Stimulated activated naive B cell treated with anti-CD40 and anti-IgM and Interleukin-4, amounts not matched to agents 10 μg/mL and 1 μg/mL and 100 μg/mL, for 72 hours (primary cell): ENCODE data around the gene NCOR2.

Experiments used
- ATAC-seq, 2 donors: fragments of 150-1000 bp; cut with Tn5 transposase; replicated peaks; 2 replicates each; pipeline ENCODE4 v1.10.0; 2021; ENCODE audit warnings: moderate library complexity in 1 of 2
- DNase-seq: peaks from one replicate; pipeline ENCODE4 v3.0.0; 2021
- H3K27ac Mint-ChIP-seq: one replicate; pipeline ENCODE4 v1.8.0; 2022; ENCODE audit warnings: mild to moderate bottlenecking, mixed read lengths
- H3K27me3 Mint-ChIP-seq, 2 donors: one replicate each; pipeline ENCODE4 v1.8.0; 2022; ENCODE audit warnings: mixed read lengths in 2 of 2
- H3K36me3 Mint-ChIP-seq, 2 donors: one replicate each; pipeline ENCODE4 v1.8.0; 2022; ENCODE audit warnings: mixed read lengths in 2 of 2, mild to moderate bottlenecking in 1 of 2
- H3K4me1 Mint-ChIP-seq, 2 donors: one replicate each; pipeline ENCODE4 v1.8.0; 2022; ENCODE audit warnings: mixed read lengths in 2 of 2, mild to moderate bottlenecking in 1 of 2
- H3K4me3 Mint-ChIP-seq, 2 donors: one replicate each; pipeline ENCODE4 v1.8.0; 2022; ENCODE audit warnings: mild to moderate bottlenecking in 2 of 2, mixed read lengths in 2 of 2, moderate library complexity in 1 of 2
- H3K9me3 Mint-ChIP-seq, 2 donors: one replicate each; pipeline ENCODE4 v1.8.0; 2022; ENCODE audit warnings: mixed read lengths in 2 of 2, mild to moderate bottlenecking in 1 of 2

NCOR2 gene

DNA sequence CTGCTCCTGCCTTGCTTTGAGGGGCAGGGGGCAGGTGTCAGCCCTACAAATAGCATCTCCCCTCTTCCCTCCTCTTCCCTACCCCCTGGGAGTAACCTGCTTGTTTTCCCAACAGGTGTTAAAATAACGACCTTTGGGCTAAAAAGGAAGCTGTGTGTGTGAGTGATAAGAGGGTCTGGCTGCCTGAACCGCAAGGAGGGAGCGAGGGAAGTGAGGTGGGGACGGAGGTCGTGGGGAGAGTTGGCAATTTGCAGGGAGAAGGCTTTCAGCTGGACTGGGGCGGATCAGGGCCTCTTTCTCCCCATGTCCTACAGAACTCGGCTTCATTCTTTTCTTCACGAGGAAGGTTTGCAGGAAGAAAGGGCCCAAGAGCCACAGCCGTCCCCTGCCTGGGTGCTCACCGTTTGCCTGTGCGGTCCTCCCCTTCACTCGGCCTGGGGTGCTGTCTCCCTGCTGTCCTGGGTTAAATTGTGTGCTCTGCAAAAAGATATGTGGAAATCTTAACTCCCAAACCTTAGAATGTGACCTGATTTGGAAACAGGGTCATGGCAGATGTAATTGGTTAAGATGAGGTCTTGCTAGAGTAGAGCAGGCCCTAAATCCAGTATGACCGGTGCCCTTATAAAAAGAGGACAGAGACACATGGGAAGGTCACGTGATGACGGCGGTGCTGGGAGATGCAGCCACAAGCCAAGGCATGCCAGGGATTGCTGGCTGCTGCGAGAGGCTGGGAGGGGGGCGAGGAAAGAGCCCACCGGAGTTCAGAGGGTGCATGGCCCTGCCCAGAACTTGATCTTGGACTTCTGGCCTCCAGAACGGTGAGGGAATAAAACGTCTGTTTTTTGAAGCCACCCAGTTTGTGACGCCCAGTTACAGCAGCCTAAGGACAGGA is 38.7 kb upstream of the NCOR2 start:
- Mint-ChIP-seq H3K27me3 (peaks cover 8 to 24% of the 10 kb centered on the region in 2 donors), H3K9me3 (no peaks in the 10 kb centered on the region), H3K27ac (no peak overlapping the region), H3K4me1 (peaks cover 27 to 31% of the 10 kb centered on the region in 2 donors), H3K4me3 (no peak overlapping the region), H3K36me3 (no peaks in the 10 kb centered on the region)
- no peak for DNase-seq
- ATAC-seq = no peak

DNA sequence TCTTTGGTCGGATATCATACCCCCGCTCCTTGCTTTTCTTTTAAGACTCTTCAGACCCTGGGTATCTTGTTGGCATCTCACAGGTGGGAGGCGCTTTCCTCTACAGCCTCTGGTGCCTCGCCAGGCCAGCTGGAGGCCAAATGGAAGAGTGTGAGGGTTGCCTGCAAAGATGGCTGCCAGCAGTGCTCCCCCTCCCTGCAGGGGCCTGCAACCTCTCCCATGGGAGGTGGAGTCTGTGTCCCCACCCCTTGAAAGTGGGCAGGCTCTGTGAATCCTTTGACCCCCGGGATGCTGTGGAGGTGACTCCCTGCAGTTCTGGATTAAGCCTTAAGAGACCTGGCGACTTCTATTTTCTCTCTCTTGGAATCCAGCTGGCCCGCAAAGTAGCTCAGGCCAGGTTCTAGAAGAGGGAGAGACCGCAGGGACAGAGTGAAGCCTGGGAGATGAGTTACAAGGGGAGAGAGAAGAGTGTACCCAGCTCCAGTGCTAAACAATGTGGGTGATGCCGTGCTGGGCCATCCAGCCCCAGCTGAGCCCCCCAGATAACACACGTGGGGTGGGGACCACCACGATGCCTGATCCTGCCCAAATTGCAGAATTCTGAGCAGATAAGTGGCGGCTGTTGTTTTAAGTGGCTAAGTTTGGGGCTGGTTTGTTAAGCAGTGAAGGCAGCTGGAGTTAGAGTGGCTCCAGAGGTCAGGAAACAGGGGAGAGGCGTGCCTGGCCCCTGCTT is 37.9 kb upstream of the NCOR2 start:
- H3K4me1 Mint-ChIP-seq = peaks cover 27 to 28% of the 10 kb centered on the region in 2 donors
- no peaks in the 10 kb centered on the region for H3K36me3 Mint-ChIP-seq
- H3K9me3 Mint-ChIP-seq = no peaks in the 10 kb centered on the region
- no peak for ATAC-seq
- no peak overlapping the region for H3K4me3 Mint-ChIP-seq
- H3K27ac Mint-ChIP-seq = no peak overlapping the region
- no peak for DNase-seq
- H3K27me3 Mint-ChIP-seq = peaks cover 8 to 24% of the 10 kb centered on the region in 2 donors

DNA sequence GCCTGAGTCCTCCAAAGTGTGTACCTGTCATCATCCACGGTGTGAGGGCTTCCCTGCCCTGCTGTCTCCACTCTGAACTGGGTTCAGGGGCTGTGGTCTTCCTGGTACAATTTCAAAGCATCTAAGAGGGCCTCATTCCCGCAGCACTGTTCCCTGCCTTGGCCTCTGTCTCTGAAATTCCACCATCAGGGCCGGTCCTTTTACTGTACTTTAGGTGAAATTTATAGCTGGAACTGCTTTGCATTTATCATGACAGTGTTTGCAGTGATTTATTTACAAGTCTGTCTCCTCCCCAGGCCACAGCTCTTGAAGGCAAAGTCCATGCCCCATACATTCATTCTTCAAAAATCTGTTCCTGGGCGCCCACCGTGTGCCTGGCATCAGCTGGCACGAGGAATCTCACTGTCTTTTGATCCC is 36.9 kb upstream of the NCOR2 start:
- DNase-seq = no peak
- Mint-ChIP-seq H3K4me3 (no peak overlapping the region), H3K27ac (no peak overlapping the region), H3K27me3 (peaks cover 8 to 17% of the 10 kb centered on the region in 2 donors), H3K36me3 (no peaks in the 10 kb centered on the region), H3K4me1 (peaks cover 17 to 19% of the 10 kb centered on the region in 2 donors), H3K9me3 (peaks cover 0 to 3% of the 10 kb centered on the region in 2 donors)
- no peak for ATAC-seq

GRCh38 chr12:124603831-124604251 is 36.4 kb upstream of the NCOR2 start:
- no peak overlapping the region for H3K27ac Mint-ChIP-seq
- ATAC-seq (no peak), DNase-seq (no peak)
- H3K4me1 Mint-ChIP-seq = peaks cover 13 to 16% of the 10 kb centered on the region in 2 donors
- H3K27me3 Mint-ChIP-seq = peaks cover 8 to 17% of the 10 kb centered on the region in 2 donors
- H3K36me3 Mint-ChIP-seq = no peaks in the 10 kb centered on the region
- H3K4me3 Mint-ChIP-seq = no peak overlapping the region
- H3K9me3 Mint-ChIP-seq = peaks cover 0 to 3% of the 10 kb centered on the region in 2 donors

DNA sequence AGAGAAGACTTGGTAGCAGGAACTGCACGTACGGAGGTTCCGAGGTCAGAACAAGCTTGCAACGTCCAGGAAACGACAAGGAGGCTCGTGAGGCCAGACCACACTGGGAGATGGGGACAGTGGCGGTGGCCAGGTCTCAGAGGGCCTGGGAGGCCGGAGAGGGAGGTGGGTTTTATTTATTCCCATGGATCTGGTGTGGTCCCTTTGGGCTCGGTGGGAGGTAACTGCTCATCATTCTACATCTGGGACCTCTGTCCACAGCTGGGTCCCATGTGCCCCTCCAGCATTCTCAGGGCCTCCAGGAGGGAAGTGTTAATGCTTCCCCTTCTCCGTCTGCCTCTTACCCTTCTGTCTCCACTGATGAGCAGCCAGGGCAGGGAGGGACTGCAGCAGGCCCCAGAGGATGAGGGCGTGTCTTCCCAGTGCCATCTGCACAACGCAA is 35.7 kb upstream of the NCOR2 start:
- ATAC-seq = no peak
- H3K9me3 Mint-ChIP-seq = peaks cover 0 to 5% of the 10 kb centered on the region in 2 donors
- peaks cover 6 to 8% of the 10 kb centered on the region in 2 donors for H3K4me1 Mint-ChIP-seq

GRCh38 chr12:124601706-124602105 is 34.3 kb upstream of the NCOR2 start:
- ATAC-seq = no peak
- Mint-ChIP-seq H3K36me3 (no peaks in the 10 kb centered on the region), H3K4me3 (no peak overlapping the region), H3K4me1 (peaks cover 0 to 4% of the 10 kb centered on the region in 2 donors), H3K27me3 (peaks cover 8 to 17% of the 10 kb centered on the region in 2 donors), H3K27ac (no peak overlapping the region), H3K9me3 (peaks cover 0 to 5% of the 10 kb centered on the region in 2 donors)
- no peak for DNase-seq

More for the DNA sequence above, 35.7 kb upstream of the NCOR2 start:
- Mint-ChIP-seq H3K4me3 (no peak overlapping the region), H3K27me3 (peaks cover 8 to 17% of the 10 kb centered on the region in 2 donors), H3K27ac (no peak overlapping the region), H3K36me3 (no peaks in the 10 kb centered on the region)
- no peak for DNase-seq

DNA sequence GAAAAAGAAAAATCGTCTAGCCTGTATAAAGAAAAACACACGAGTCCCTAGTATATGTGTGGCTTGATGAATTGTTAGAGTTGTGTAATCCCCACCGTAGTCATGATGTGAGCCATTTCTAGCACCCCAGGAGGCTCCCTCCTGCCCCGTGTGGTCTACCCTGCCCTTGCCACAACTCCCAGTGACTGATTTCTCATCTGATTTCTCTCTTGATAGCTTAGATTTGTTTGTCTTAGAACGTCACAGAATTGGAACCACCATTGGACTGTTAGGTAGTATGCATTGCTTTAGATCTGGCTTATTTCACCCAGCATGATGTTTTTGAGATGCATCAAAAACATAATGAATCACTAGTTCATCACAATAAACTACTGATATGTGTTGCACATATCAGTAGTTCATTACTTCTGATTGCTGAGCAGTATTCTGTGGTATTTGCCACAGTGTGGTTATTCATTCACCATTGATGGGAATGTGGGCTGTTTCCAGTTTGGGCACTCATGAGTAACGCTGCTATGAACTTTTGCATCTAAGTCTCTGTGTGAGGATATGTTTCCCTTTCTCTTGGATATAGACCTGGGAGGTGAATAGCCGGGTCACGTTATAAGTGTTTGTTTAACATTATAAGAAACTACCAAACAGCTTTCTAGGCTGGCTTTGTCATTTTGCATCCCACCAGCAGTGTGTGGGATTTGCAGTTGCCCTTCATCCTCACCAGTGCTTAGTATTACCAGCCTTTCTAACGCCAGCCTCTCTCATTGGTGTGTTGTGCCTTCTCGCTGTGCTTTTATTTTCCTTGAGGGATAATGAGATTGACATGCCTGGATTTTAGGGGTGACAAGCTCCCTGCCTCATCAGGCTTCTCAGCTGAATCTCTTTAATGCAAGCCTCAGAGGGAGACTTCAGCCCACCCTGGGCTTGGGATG is 31.9 kb upstream of the NCOR2 start:
- Mint-ChIP-seq H3K4me3 (no peak overlapping the region), H3K27me3 (peaks cover 0 to 8% of the 10 kb centered on the region in 2 donors), H3K4me1 (peaks cover 0 to 5% of the 10 kb centered on the region in 2 donors), H3K27ac (no peak overlapping the region), H3K9me3 (peaks cover 0 to 5% of the 10 kb centered on the region in 2 donors), H3K36me3 (no peaks in the 10 kb centered on the region)
- DNase-seq (no peak), ATAC-seq (no peak)

GRCh38 chr12:124597041-124597440 is 29.6 kb upstream of the NCOR2 start:
- Mint-ChIP-seq H3K4me1 (peaks cover 20 to 21% of the 10 kb centered on the region in 2 donors), H3K36me3 (no peaks in the 10 kb centered on the region), H3K27ac (no peak overlapping the region), H3K4me3 (no peak overlapping the region), H3K27me3 (no peaks in the 10 kb centered on the region), H3K9me3 (peaks cover 0 to 5% of the 10 kb centered on the region in 2 donors)
- DNase-seq (no peak), ATAC-seq (no peak)

GRCh38 chr12:124595444-124595843 is 28.0 kb upstream of the NCOR2 start:
- Mint-ChIP-seq H3K4me1 (peaks cover 35% of the 10 kb centered on the region in 2 donors), H3K4me3 (no peak overlapping the region), H3K27me3 (no peaks in the 10 kb centered on the region), H3K9me3 (peaks cover 6 to 12% of the 10 kb centered on the region in 2 donors), H3K36me3 (peaks cover 6 to 9% of the 10 kb centered on the region in 2 donors), H3K27ac (no peak overlapping the region)
- no peak for DNase-seq
- ATAC-seq = no peak

GRCh38 chr12:124594851-124595250 is 27.4 kb upstream of the NCOR2 start:
- Mint-ChIP-seq H3K4me1 (peaks cover 35 to 40% of the 10 kb centered on the region in 2 donors), H3K4me3 (no peak overlapping the region), H3K9me3 (peaks cover 6 to 15% of the 10 kb centered on the region in 2 donors), H3K27me3 (no peaks in the 10 kb centered on the region), H3K36me3 (peaks cover 6 to 9% of the 10 kb centered on the region in 2 donors), H3K27ac (no peak overlapping the region)
- DNase-seq = no peak
- ATAC-seq = no peak

DNA sequence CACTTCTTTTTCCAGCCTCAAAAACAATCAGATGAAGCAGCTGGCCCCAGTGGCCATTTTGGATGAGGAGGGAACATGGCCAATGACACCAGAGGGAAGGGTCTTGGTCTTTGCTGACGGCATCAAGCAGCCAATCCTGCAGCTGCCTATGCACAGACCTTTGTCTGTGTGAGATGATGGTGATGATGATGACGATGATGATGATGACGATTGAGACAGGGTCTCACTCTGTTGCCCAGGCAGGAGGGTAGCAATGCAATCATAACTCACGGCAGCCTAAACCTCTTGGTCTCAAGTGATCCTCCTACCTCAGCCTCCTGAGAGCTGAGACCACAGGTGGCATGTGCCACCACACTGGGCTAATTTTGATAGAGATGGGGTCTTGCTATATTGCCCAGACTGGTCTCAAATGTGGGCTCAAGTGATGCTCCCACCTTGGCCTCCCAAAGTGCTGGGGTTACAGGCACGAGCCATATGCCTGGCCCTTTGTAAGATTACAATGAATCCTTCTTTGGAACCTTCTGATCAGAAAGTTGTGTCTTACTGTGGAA is 26.5 kb upstream of the NCOR2 start:
- Mint-ChIP-seq H3K27me3 (no peaks in the 10 kb centered on the region), H3K27ac (peak overlapping the region; percentile 96), H3K36me3 (peaks cover 6 to 9% of the 10 kb centered on the region in 2 donors), H3K4me3 (peak overlapping the region in 1 of 2 donors; percentile 19), H3K9me3 (peaks cover 6 to 12% of the 10 kb centered on the region in 2 donors), H3K4me1 (peaks cover 42 to 49% of the 10 kb centered on the region in 2 donors)
- ATAC-seq (no peak), DNase-seq (no peak)

DNA sequence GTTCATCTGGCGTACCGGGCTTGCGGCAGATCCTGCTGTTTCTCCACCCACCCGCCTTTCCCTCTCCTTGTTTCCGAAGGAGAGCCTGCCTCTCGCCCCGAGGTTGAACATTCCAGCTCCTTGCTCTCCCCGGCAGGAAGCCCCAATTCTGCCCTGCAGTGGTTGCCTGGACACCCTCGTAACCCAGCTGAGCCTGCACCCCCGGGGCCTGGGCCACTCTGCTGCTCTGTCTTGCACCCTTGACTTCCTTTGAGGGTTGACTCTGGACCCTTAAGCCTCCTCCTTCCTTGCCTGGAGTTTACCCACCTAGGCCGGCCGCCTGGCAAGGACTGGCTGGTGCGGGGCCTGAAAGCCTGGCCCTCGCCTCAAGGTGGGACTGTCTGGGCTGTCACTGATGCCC is 25.8 kb upstream of the NCOR2 start:
- Mint-ChIP-seq H3K27ac (peak overlapping the region; percentile 96), H3K27me3 (no peaks in the 10 kb centered on the region), H3K4me1 (peaks cover 47 to 55% of the 10 kb centered on the region in 2 donors), H3K4me3 (peak overlapping the region; percentile 19 to 65), H3K36me3 (peaks cover 6 to 9% of the 10 kb centered on the region in 2 donors), H3K9me3 (peaks cover 6 to 10% of the 10 kb centered on the region in 2 donors)
- DNase-seq = no peak
- ATAC-seq = no peak

DNA sequence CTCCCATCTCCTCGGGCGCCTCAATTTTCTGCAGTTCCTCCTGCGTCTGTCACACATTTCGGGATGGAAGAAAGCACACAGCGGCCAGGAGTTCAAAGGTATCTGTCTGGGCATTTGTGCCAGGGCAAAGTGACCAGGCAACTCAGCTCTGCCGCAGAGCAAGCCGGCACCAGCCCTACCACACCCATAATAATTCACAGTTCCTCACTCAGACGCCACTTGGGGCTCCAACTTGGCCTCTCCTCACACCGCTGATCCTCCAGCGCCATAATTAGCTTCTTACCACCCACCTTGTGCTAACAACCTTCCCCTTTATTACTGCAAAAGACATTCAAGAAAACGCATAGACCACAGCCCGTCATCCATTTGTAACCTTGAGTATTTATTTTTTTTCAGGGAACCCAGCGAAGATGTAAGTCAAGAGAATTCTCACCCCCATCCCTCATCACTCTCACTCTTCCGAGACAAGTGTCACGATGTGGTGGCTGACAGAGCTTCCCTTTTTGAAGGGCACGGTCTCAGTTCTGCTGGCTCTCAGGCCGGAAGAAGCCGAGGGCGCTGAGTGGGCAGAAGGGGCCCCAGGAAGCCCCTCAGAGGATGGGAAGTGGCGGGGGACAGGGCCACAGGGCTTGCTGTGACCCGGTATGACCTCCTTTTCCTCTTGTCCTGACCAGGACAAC is 25.2 kb upstream of the NCOR2 start:
- Mint-ChIP-seq H3K27ac (peak overlapping the region; percentile 96), H3K4me1 (peaks cover 48 to 61% of the 10 kb centered on the region in 2 donors), H3K36me3 (peaks cover 6 to 9% of the 10 kb centered on the region in 2 donors), H3K4me3 (peak overlapping the region; percentile 66 to 67), H3K9me3 (peaks cover 6 to 10% of the 10 kb centered on the region in 2 donors), H3K27me3 (no peaks in the 10 kb centered on the region)
- DNase-seq (peak; percentile 78), ATAC-seq (peak; percentile 89 to 92)
